OCI-LY1 (cell line): ENCODE results near the gene STK31.

ENCODE experiments used
- EZH2 ChIP-seq: fragments of 200-600 bp; sonication (generic), shearing (Covaris generic); IDR thresholded peaks from 2 replicates; pipeline ENCODE4 v1.8.0; 2017; ENCODE audit warnings: borderline replicate concordance, mixed run types, mild to moderate bottlenecking, antibody characterized with exemption, low read length, moderate library complexity, mixed read lengths
- TF ChIP-seq, protein P1 (sequence below): fragments of 200-600 bp; sonication (generic), shearing (Covaris generic); IDR thresholded peaks from 2 replicates; pipeline ENCODE4 v1.5.1; 2017; ENCODE audit warnings: mild to moderate bottlenecking, antibody characterized with exemption, low read length, moderate library complexity, mixed read lengths

DNA sequence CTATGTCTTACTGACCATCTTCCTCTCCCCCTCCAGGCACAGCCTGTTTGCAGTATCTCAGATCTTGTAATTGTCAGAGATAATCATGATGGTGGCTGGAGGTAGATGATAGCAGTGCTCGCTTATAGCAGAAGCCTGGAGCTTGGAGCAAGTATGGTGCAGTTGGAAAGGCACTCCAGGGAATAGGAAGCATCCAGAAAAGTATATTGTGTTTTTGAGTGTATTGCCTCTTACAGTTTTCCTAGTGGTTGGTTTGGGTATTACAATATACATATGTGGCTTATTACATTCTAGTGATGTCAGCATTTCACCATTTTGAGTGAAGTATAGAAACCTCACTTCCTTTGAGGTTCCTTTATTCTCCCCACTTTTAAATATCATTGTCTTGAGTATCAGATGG, 101.5 kb downstream of the STK31 start:
- TF ChIP-seq, protein P1, sequence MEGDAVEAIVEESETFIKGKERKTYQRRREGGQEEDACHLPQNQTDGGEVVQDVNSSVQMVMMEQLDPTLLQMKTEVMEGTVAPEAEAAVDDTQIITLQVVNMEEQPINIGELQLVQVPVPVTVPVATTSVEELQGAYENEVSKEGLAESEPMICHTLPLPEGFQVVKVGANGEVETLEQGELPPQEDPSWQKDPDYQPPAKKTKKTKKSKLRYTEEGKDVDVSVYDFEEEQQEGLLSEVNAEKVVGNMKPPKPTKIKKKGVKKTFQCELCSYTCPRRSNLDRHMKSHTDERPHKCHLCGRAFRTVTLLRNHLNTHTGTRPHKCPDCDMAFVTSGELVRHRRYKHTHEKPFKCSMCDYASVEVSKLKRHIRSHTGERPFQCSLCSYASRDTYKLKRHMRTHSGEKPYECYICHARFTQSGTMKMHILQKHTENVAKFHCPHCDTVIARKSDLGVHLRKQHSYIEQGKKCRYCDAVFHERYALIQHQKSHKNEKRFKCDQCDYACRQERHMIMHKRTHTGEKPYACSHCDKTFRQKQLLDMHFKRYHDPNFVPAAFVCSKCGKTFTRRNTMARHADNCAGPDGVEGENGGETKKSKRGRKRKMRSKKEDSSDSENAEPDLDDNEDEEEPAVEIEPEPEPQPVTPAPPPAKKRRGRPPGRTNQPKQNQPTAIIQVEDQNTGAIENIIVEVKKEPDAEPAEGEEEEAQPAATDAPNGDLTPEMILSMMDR: peak; percentile 66
- no peak for TF ChIP-seq EZH2
